ENCODE results near the gene ETV6. TPM values are rescaled to one million over a fixed set of nuclear protein-coding genes. Genes with fewer than 3 reads are reported as not detected.
A peak's percentile ranks its signal among the peaks of the same experiment; 100 is the strongest.

Gene ETV6
- total RNA-seq, 4 donors from 2014 or later: 7.6 to 45.5 (median 8.2) TPM

- TF ChIP-seq, protein P1, sequence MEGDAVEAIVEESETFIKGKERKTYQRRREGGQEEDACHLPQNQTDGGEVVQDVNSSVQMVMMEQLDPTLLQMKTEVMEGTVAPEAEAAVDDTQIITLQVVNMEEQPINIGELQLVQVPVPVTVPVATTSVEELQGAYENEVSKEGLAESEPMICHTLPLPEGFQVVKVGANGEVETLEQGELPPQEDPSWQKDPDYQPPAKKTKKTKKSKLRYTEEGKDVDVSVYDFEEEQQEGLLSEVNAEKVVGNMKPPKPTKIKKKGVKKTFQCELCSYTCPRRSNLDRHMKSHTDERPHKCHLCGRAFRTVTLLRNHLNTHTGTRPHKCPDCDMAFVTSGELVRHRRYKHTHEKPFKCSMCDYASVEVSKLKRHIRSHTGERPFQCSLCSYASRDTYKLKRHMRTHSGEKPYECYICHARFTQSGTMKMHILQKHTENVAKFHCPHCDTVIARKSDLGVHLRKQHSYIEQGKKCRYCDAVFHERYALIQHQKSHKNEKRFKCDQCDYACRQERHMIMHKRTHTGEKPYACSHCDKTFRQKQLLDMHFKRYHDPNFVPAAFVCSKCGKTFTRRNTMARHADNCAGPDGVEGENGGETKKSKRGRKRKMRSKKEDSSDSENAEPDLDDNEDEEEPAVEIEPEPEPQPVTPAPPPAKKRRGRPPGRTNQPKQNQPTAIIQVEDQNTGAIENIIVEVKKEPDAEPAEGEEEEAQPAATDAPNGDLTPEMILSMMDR (IDR thresholded peaks at IDR 0.05): no peak
- TF ChIP-seq POLR2A (IDR thresholded peaks at IDR 0.05): no peak
- no peak for DNase-seq
- no peaks in the 10 kb centered on the region for H3K4me1 ChIP-seq
- H3K4me3 ChIP-seq: no peak overlapping the region
- H3K9me3 ChIP-seq: no peaks in the 10 kb centered on the region
- intact Hi-C loops (cut with DNase I; ENCODE audit: low total_unique reads): no loop called here
- no peaks in the 10 kb centered on the region for H3K27me3 ChIP-seq
- H3K27ac ChIP-seq: no peak overlapping the region
- no peaks in the 10 kb centered on the region for H3K36me3 ChIP-seq
These were observed 72.6 kb downstream of the ETV6 start for GRCh38 chr12:11722071-11722470.

DNA sequence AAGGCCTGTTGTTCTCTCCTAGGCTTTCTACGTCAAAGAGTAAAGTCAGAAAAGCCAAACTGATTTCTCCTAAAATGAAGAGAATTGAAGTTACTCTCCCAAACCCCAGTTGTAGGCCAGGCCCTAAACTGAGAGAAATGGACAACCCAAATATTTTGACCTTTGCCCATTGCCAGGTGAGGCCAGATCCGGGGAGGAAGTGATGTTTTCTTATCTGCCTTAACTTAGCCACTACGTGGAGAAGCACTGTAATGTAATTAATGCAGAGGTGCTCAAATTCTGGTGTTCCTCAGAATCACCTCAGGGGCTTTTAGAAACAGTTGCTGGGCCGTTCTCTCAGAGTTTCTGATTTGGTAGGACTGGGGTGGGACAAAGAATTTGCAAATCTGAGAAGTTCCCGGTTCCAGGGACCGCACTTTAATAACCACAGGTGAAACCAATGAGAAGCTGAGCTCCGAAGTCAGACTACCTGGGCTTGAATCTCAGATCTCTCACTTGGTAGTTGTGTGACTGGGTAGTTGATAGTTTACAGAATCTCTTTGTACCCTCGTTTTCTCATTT is 73.2 kb downstream of the ETV6 start:
- TF ChIP-seq, protein P1 (IDR thresholded peaks at IDR 0.05): no peak
- TF ChIP-seq POLR2A (IDR thresholded peaks at IDR 0.05): no peak
- H3K27ac ChIP-seq: no peak overlapping the region
- intact Hi-C loops (cut with DNase I; ENCODE audit: low total_unique reads): no loop called here

GRCh38 chr12:11723993-11724392 is 74.5 kb downstream of the ETV6 start:
- no peaks in the 10 kb centered on the region for H3K9me3 ChIP-seq
- H3K27ac ChIP-seq: peak overlapping the region; percentile 15 to 44
- no peak overlapping the region for H3K4me3 ChIP-seq
- no peaks in the 10 kb centered on the region for H3K4me1 ChIP-seq
- intact Hi-C loops (cut with DNase I; ENCODE audit: low total_unique reads): no loop called here
- no peaks in the 10 kb centered on the region for H3K27me3 ChIP-seq
- DNase-seq: no peak
- no peaks in the 10 kb centered on the region for H3K36me3 ChIP-seq
- TF ChIP-seq POLR2A (IDR thresholded peaks at IDR 0.05): no peak
- TF ChIP-seq, protein P1 (IDR thresholded peaks at IDR 0.05): no peak

More for the DNA sequence above, 73.2 kb downstream of the ETV6 start:
- no peak for DNase-seq
- Histone ChIP-seq H3K4me1 (no peaks in the 10 kb centered on the region), H3K4me3 (no peak overlapping the region), H3K9me3 (no peaks in the 10 kb centered on the region), H3K27me3 (no peaks in the 10 kb centered on the region), H3K36me3 (no peaks in the 10 kb centered on the region)

DNA sequence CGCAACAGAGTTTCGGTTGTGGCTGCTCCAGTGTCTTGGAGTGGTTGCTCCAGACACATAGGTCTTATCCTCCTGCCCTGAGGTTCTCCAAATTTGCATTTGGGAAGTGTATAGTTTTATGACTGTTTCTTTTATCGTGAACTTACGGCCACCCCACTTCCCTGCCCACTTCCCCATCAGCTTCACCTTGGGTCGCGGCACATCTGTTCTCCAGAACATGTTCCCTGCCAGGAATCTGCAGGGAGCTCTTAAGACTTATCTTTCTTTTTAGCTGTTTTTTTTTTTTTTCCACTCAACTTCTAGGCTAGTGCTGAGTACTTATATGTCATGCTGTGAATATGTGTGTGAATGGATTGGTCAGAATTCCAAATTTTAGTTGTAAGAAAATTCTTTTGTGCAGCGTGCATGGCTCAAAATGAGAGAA is 75.4 kb downstream of the ETV6 start:
- TF ChIP-seq, protein P1 (IDR thresholded peaks at IDR 0.05): no peak
- no peak for TF ChIP-seq POLR2A (IDR thresholded peaks at IDR 0.05)
- DNase-seq: peak in 1 of 2 donors; percentile 35
- Histone ChIP-seq H3K27ac (peak overlapping the region; percentile 15 to 44), H3K36me3 (no peaks in the 10 kb centered on the region), H3K27me3 (no peaks in the 10 kb centered on the region), H3K9me3 (no peaks in the 10 kb centered on the region), H3K4me1 (no peaks in the 10 kb centered on the region), H3K4me3 (no peak overlapping the region)
- intact Hi-C loops (cut with DNase I; ENCODE audit: low total_unique reads): no loop called here

GRCh38 chr12:11725686-11726085 is 76.2 kb downstream of the ETV6 start:
- Histone ChIP-seq H3K36me3 (no peaks in the 10 kb centered on the region), H3K9me3 (no peaks in the 10 kb centered on the region), H3K4me1 (no peaks in the 10 kb centered on the region), H3K27ac (no peak overlapping the region), H3K4me3 (no peak overlapping the region), H3K27me3 (no peaks in the 10 kb centered on the region)
- no peak for TF ChIP-seq POLR2A (IDR thresholded peaks at IDR 0.05)
- TF ChIP-seq, protein P1 (IDR thresholded peaks at IDR 0.05): no peak
- intact Hi-C loops (cut with DNase I; ENCODE audit: low total_unique reads): no loop called here
- no peak for DNase-seq

Measured in uterus (tissue), 4 donors.